ENCODE data around the gene PRKD1.

DNA sequence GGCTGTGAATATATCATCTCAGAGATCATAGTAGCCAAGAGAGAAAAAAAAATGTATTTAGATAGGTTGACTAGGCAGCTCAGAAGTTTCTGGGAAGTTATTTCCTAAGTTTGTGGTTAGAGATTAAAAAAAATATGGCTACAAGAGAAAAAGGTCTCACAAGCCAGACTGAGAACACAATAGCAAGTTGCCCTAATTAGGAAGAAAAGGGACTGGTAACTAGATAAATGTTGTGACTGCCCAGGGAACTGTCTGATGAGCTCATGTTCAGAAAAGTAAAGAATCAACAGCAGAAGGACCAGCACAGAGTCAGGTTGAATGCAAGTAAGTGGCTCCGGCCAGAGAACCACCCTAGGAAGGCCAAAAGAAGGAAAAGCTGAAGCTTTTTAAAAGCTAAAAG lies 256.6 kb downstream of the PRKD1 start:
- TF ChIP-seq, protein P1, sequence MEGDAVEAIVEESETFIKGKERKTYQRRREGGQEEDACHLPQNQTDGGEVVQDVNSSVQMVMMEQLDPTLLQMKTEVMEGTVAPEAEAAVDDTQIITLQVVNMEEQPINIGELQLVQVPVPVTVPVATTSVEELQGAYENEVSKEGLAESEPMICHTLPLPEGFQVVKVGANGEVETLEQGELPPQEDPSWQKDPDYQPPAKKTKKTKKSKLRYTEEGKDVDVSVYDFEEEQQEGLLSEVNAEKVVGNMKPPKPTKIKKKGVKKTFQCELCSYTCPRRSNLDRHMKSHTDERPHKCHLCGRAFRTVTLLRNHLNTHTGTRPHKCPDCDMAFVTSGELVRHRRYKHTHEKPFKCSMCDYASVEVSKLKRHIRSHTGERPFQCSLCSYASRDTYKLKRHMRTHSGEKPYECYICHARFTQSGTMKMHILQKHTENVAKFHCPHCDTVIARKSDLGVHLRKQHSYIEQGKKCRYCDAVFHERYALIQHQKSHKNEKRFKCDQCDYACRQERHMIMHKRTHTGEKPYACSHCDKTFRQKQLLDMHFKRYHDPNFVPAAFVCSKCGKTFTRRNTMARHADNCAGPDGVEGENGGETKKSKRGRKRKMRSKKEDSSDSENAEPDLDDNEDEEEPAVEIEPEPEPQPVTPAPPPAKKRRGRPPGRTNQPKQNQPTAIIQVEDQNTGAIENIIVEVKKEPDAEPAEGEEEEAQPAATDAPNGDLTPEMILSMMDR (IDR thresholded peaks at IDR 0.05) = no peak
- TF ChIP-seq POLR2A (IDR thresholded peaks at IDR 0.05) = no peak
